Cardiac fibroblast (primary cell): Measurements from ENCODE around the gene ARGLU1.

Experiments used
- DNase-seq, 2 donors: peaks; one replicate each; pipeline versions ENCODE4 v3.0.0 to v3.0.0-alpha.2; 2010; ENCODE audit warnings: low read depth in 2 of 2
- H3K4me3 ChIP-seq, 2 donors: replicated peaks in 1 of 2; 1 replicate in 1 of 2; 2 replicates in 1 of 2; pipeline ENCODE4 v1.5.1; 2011; ENCODE audit warnings: low read depth in 2 of 2, low read length in 2 of 2, mild to moderate bottlenecking in 2 of 2, moderate library complexity in 1 of 2
- CTCF ChIP-seq: IDR thresholded peaks from one replicate; pipeline ENCODE4 v1.5.1; 2011; ENCODE audit warnings: low read depth, mild to moderate bottlenecking, low read length, inconsistent platforms

ARGLU1 gene

DNA sequence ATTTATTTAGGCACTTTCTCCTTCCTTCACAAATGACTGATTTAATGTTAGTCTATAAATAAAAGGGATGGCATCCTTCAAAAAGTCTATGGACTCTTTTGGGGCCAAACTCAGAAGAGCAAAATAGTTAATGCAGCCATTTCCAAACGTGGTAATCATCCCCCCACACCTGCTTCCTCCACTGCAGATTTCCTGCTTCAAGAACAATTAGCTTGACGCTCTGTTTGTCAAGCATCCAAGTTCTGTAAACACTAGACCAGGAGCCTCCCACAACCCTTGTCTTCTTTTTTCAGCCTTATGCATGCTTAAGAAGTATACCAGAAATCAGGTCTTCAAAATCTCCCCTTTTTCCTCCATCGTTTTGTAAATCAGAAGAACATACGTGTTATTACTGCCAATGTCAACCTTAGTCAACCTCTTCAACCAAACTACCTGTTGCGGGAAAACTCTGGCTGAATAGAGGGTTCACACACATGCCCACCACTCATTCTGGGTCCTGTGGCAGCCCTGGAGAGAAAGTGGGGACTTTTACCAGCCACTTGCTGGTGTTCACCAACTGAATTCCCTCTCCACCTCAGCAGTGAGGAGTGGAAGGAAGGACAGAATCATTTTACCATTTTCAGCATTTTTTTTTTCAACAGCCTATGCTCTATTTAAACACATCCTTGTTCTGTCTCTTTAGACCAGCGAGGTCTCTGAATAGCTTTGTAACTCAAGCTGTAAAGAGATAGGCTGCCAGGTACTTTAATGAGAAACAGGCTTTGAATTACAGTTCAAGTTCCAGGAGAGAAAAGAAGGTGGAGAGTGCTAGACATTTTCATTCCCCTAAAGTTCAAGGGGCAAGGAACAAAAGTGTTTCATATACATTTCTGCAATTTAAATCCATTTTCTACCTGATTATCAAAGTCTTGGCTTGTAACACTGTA is 71.6 kb downstream of the ARGLU1 start:
- H3K4me3 ChIP-seq: no peak overlapping the region
- DNase-seq: peak; percentile 14 to 37
- TF ChIP-seq CTCF: no peak

DNA sequence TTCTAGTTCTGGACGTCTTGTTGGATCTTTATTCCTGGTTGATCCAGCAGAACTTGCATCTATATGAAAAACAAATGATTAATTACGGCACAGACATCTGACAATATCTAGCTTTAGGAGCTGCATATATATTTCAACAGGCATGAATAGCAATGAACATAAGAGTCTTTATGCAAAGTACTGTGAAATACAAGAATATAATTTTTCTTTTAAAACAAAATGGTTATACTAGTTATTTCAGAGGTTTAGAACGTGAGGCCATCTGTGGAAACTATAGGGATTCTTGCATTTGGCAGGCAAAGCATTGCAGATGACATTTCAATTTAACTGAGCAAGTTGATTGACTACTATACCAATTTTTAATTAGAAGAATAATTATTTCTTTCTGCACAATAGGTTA is 73.0 kb downstream of the ARGLU1 start:
- no peak for TF ChIP-seq CTCF
- no peak overlapping the region for H3K4me3 ChIP-seq
- no peak for DNase-seq

GRCh38 chr13:106494506-106494905 is 73.4 kb downstream of the ARGLU1 start:
- no peak for DNase-seq
- H3K4me3 ChIP-seq: no peak overlapping the region
- no peak for TF ChIP-seq CTCF

DNA sequence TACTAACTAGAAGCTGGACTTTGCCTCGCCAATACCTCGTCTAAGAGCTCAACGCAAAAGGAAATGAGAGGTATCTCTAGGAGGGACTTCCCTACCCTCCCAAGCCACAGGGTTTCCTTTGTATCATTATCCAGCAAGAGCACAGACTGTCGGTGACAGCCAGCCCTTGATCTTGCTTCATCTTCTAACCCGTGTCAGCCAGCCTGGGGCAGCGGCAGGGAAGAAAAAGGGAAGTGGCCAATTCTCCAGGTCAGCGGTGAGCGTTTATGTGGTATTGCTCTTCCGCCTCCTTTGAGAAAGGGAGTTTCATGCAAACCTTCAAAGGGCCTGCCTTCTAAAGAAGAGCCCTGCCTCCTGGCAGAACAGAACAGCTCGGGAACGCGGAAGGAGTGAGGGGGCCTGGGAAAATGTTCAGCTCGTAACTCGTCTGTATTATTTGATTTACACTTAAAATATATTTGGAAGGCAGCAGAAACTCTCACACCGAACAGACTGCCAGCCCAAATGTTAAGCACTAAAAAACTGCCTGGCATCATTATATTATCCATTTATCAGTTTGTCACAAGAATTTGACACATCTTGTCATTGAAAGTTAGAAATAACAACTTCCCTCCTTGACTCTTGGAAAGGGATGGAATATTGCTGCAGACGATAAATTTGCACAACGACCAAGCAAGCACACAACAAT is 74.3 kb downstream of the ARGLU1 start:
- TF ChIP-seq CTCF: no peak
- no peak for DNase-seq
- no peak overlapping the region for H3K4me3 ChIP-seq

DNA sequence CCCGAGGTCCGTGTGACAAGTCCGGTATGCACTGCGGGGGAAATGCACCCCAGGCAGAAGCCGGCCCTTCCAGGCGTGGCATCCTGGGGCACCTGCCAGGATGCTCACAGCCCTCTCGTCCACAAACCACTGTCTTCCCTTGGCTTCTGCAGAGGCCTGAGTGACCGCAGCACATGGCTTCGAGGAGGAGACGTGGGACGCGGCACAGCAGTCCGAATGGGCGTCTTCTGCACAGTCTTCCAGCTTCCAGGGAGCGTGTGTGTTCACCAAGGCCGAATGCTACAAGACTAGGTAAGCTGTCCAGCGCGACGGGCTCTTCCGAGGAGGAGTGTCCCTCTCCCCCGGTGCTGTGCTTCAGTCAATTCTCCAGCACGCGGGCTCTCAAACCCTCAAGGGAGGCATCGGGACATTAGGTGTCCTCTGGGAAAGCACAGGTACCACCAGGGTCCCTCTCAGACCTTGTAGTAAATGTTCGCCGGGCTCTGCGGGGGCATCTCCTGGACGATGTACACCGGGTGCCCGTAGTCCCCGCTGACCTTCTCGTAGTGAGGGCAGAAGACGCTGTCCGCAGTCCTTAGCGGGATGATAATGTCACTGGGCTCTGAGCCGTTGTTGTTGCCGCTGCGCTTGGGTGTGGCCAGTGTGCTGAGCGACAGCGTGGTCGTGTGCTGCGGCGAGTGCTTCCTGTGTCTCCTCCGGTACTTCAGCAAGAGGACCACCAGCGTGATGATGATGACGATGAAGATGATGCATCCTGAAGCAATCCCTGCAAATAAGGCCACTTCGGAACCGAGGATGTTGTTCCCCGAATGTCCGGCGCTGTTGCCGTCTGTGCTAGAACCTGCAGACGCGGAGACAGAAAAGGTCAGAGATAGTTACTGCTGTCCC is 75.1 kb downstream of the ARGLU1 start:
- no peak for TF ChIP-seq CTCF
- no peak for DNase-seq
- H3K4me3 ChIP-seq: no peak overlapping the region

DNA sequence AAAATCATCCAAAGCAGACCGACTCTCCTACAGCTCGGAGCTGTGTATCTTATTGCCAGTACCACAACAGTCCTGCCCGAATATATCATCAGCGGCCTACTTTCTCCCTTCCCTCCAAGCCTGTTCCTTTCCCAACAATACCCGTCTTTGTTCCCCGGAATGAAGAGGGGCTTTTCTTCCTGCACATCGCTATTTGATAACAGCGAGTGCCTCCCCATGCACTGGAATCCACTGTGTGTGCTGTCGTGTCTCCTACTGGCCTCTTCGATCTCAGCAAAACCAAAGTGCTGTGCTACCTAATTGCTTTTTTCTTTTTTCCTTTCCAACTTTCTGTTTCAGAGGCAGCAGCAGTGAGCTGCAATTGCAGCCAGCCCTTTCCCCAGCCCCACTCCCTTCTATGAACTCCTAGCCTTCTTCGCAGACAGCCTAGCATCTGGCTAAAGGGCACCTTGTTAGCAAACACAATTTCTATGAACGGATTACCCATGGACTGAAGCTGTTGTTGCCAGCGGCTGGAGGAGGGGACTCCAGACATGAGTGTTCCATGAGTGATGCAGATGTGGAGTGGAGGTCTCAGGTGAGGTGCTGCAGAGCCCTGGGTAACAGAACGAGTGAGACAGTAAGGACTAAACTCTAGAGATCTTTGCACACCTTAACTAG is 75.9 kb downstream of the ARGLU1 start:
- no peak for TF ChIP-seq CTCF
- DNase-seq: no peak
- H3K4me3 ChIP-seq: no peak overlapping the region
